ENCODE data around the gene HPSE. TPM values are rescaled to one million over a fixed set of nuclear protein-coding genes. Genes with fewer than 3 reads are reported as not detected.
"Not testable (repeated sequence)": the region's sequence is repeated elsewhere in the genome, so short reads cannot be mapped to it uniquely, and the experiment has no call there.

Gene HPSE
- polyA plus RNA-seq, 12 donors = 0.20 to 3.2 (median 0.35) TPM; not detected in 2

- peak; percentile 96 for DNase-seq
Observed at GRCh38 chr4:83284193-83285054, 50.2 kb downstream of the HPSE start, which contains the start of gene COQ2. Gene COQ2, minus strand, starts transcription at chr4:83284798. Its CDS starts 34 bp downstream, at chr4:83284764.

GRCh38 chr4:83283181-83283580 is 51.5 kb downstream of the HPSE start:
- no peak for DNase-seq

- peak; percentile 54 for DNase-seq
Observed at GRCh38 chr4:83282049-83282535, 52.6 kb downstream of the HPSE start.

- DNase-seq = no peak
Observed at GRCh38 chr4:83281307-83281706, 53.3 kb downstream of the HPSE start.

- DNase-seq = no peak
Observed at GRCh38 chr4:83276299-83277040, 58.2 kb downstream of the HPSE start.

- DNase-seq = not testable (repeated sequence)
Observed at GRCh38 chr4:83273926-83274325, 60.7 kb downstream of the HPSE start.

- DNase-seq = no peak
Observed at GRCh38 chr4:83272900-83273299, 61.7 kb downstream of the HPSE start.

GRCh38 chr4:83269256-83269655 is 65.4 kb downstream of the HPSE start:
- no peak for DNase-seq

GRCh38 chr4:83268491-83268890 is 66.2 kb downstream of the HPSE start:
- no peak for DNase-seq

GRCh38 chr4:83267830-83268475 is 66.7 kb downstream of the HPSE start:
- no peak for DNase-seq

- no peak for DNase-seq
Observed at GRCh38 chr4:83267121-83267829, 67.4 kb downstream of the HPSE start.

GRCh38 chr4:83266689-83267088 is 68.0 kb downstream of the HPSE start:
- no peak for DNase-seq

GRCh38 chr4:83263106-83263505 is 71.5 kb downstream of the HPSE start:
- no peak for DNase-seq

- DNase-seq = no peak
Observed at GRCh38 chr4:83262682-83263081, 72.0 kb downstream of the HPSE start.

GRCh38 chr4:83261307-83261706 is 73.3 kb downstream of the HPSE start:
- no peak for DNase-seq

GRCh38 chr4:83259586-83259985 is 75.1 kb downstream of the HPSE start:
- no peak for DNase-seq

- no peak for DNase-seq
Observed at GRCh38 chr4:83258461-83258860, 76.2 kb downstream of the HPSE start.

- DNase-seq = no peak
Observed at GRCh38 chr4:83257811-83258210, 76.8 kb downstream of the HPSE start.

- no peak for DNase-seq
Observed at GRCh38 chr4:83255584-83255983, 79.1 kb downstream of the HPSE start.

- peak; percentile 41 for DNase-seq
Observed at GRCh38 chr4:83252782-83253405, 81.8 kb downstream of the HPSE start.

- no peak for DNase-seq
Observed at GRCh38 chr4:83251447-83251830, 83.2 kb downstream of the HPSE start.

Data from muscle of arm (tissue), 12 donors.